HL-60 (cell line): ENCODE data around the gene NKX1-1.

ENCODE experiments used
- GABPA ChIP-seq: IDR thresholded peaks from 2 replicates; pipeline ENCODE4 v1.6.1; 2012; ENCODE audit warnings: low read depth
- POLR2AphosphoS5 ChIP-seq: IDR thresholded peaks from 2 replicates; pipeline ENCODE4 v1.6.1; 2012; ENCODE audit warnings: low read depth
- SPI1 ChIP-seq: IDR thresholded peaks from 2 replicates; pipeline ENCODE4 v1.6.1; 2012; ENCODE audit warnings: low read depth, mild to moderate bottlenecking, borderline replicate concordance
- TF ChIP-seq, protein P1 (sequence below): IDR thresholded peaks from one replicate; pipeline ENCODE4 v1.5.1; 2011; ENCODE audit warnings: low read length, control low read depth, inconsistent platforms; ENCODE audit not compliant: insufficient read depth
- TF ChIP-seq, protein P2 (sequence below): IDR thresholded peaks from 2 replicates; pipeline ENCODE4 v1.6.1; 2012; ENCODE audit warnings: low read depth; ENCODE audit not compliant: insufficient replicate concordance

DNA sequence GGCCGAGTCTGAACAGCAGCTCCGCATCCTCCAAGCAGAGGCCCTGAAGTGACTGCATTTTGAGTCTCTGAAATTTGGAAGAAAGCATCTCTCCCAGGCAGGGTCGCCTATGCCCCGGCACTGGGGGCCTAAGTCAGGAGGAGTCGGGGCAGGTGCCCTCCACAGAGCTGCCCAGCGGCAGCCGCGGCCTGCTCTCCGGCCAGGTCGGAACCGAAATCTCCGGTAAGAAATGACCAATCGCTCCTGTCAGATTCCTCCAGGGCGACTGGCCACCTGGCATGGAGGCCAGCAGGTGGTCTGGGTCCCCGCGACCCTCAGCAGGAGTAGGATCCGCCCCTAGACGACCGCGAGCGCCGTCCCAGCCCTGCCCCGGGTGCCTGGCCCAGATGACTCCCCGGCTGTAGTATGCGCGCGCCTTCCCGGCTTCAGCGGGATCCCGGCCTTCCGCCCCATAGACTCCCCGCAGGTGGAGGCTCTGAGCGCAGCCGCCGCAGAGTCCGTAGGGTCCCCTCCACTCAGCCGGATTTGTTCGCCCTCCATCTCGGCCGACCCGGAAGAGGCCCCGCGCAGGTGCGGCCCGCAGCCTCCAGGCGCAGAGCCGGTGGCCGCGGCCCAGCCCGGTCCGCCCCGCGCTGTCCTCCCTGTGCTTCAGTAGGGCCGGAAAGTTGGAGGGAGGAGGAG is 1.5 kb downstream of the NKX1-1 start:
- TF ChIP-seq, protein P1, sequence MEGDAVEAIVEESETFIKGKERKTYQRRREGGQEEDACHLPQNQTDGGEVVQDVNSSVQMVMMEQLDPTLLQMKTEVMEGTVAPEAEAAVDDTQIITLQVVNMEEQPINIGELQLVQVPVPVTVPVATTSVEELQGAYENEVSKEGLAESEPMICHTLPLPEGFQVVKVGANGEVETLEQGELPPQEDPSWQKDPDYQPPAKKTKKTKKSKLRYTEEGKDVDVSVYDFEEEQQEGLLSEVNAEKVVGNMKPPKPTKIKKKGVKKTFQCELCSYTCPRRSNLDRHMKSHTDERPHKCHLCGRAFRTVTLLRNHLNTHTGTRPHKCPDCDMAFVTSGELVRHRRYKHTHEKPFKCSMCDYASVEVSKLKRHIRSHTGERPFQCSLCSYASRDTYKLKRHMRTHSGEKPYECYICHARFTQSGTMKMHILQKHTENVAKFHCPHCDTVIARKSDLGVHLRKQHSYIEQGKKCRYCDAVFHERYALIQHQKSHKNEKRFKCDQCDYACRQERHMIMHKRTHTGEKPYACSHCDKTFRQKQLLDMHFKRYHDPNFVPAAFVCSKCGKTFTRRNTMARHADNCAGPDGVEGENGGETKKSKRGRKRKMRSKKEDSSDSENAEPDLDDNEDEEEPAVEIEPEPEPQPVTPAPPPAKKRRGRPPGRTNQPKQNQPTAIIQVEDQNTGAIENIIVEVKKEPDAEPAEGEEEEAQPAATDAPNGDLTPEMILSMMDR: no peak
- no peak for TF ChIP-seq POLR2AphosphoS5
- TF ChIP-seq, protein P2, sequence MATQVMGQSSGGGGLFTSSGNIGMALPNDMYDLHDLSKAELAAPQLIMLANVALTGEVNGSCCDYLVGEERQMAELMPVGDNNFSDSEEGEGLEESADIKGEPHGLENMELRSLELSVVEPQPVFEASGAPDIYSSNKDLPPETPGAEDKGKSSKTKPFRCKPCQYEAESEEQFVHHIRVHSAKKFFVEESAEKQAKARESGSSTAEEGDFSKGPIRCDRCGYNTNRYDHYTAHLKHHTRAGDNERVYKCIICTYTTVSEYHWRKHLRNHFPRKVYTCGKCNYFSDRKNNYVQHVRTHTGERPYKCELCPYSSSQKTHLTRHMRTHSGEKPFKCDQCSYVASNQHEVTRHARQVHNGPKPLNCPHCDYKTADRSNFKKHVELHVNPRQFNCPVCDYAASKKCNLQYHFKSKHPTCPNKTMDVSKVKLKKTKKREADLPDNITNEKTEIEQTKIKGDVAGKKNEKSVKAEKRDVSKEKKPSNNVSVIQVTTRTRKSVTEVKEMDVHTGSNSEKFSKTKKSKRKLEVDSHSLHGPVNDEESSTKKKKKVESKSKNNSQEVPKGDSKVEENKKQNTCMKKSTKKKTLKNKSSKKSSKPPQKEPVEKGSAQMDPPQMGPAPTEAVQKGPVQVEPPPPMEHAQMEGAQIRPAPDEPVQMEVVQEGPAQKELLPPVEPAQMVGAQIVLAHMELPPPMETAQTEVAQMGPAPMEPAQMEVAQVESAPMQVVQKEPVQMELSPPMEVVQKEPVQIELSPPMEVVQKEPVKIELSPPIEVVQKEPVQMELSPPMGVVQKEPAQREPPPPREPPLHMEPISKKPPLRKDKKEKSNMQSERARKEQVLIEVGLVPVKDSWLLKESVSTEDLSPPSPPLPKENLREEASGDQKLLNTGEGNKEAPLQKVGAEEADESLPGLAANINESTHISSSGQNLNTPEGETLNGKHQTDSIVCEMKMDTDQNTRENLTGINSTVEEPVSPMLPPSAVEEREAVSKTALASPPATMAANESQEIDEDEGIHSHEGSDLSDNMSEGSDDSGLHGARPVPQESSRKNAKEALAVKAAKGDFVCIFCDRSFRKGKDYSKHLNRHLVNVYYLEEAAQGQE: no peak
- TF ChIP-seq SPI1: no peak
- TF ChIP-seq GABPA: no peak
